Measurements from ENCODE around the gene MRPS10. TPM values are rescaled to one million over a fixed set of nuclear protein-coding genes. Genes with fewer than 3 reads are reported as not detected.

MRPS10 gene
- total and polyA plus RNA-seq, 2 donors (not counting 3 experiments of a cell fraction or from before 2014, with no cell fraction given), result 23.2 to 37.7 TPM

- DNase-seq (ENCODE audit: low read depth, low spot score) (no peak), FAIRE-seq (no peak)
- CTCF ChIA-PET, result interaction anchor here (1.5 kb wide), 1 partner anchor 336 kb away, joined by 3 read pairs; no protein-coding TSS in a partner anchor
- BruUV-seq (replicated peaks), result no TSS peak
- no peak overlapping the region for H3K4me3 ChIP-seq (replicated peaks in 1 of 3; ENCODE audit: insufficient read depth in 1 of 3, low read depth in 1 of 3, low read length in 3 of 3)
- H3K79me2 ChIP-seq (ENCODE audit: control insufficient read depth, insufficient read depth, low read length), result peaks cover 11% of the 10 kb centered on the region
- no peak overlapping the region for H2AFZ ChIP-seq (ENCODE audit: low read depth, low read length)
- intact Hi-C loops (cut with micrococcal nuclease), result loop anchor here (5.0 kb wide), 1 partner anchor 44 kb away; no protein-coding TSS in a partner anchor
- H3K9ac ChIP-seq (replicated peaks; ENCODE audit: extremely low read depth, insufficient read depth, low read length), result no peak overlapping the region
- dilution Hi-C loops (cut with MboI; ENCODE audit: extremely low pct_ligation_motif_present, low sequenced_read_pairs), result no loop called here
- TF ChIP-seq POLR2AphosphoS5 (IDR thresholded peaks at IDR 0.05; ENCODE audit: insufficient read depth, low read depth, low read length) (no peak), EZH2 (IDR thresholded peaks at IDR 0.05; ENCODE audit: borderline replicate concordance, low read depth, low read length, severe bottlenecking) (no peak), CTCF (IDR thresholded peaks at IDR 0.05; ENCODE audit: extremely low read depth in 1 of 2, insufficient read depth in 1 of 2, low read depth in 1 of 2, low read length in 2 of 2) (no peak), FOS (IDR thresholded peaks at IDR 0.05; ENCODE audit: borderline replicate concordance, insufficient read depth, low read length) (no peak), MYC (IDR thresholded peaks at IDR 0.05; ENCODE audit: low read depth, low read length) (no peak), MAX (IDR thresholded peaks at IDR 0.05; ENCODE audit: insufficient read depth, insufficient read length) (no peak), POLR2A (IDR thresholded peaks at IDR 0.05; ENCODE audit: low read depth, low read length) (no peak), GATA2 (IDR thresholded peaks at IDR 0.05; ENCODE audit: insufficient read depth, insufficient read length, low read depth, low read length) (no peak), JUN (IDR thresholded peaks at IDR 0.05; ENCODE audit: borderline replicate concordance, insufficient read depth, insufficient read length, low read depth) (no peak)
- H4K20me1 ChIP-seq (replicated peaks; ENCODE audit: control insufficient read depth, extremely low read depth, insufficient read depth, low read length), result no peaks in the 10 kb centered on the region
- H3K4me1 ChIP-seq (ENCODE audit: control insufficient read depth, extremely low read depth, insufficient read depth, low read length), result peaks cover 13% of the 10 kb centered on the region
- no peak overlapping the region for H3K27ac ChIP-seq (ENCODE audit: insufficient read depth, low read depth, low read length)
- H3K9me1 ChIP-seq (replicated peaks; ENCODE audit: control insufficient read depth, extremely low read depth, insufficient read depth, low read length), result no peaks in the 10 kb centered on the region
- H3K27me3 ChIP-seq (ENCODE audit: control insufficient read depth in 2 of 2, insufficient read depth in 2 of 2, low read length in 2 of 2), result no peaks in the 10 kb centered on the region
- POLR2A ChIA-PET, result no interaction called here
- H3K9me3 ChIP-seq (replicated peaks; ENCODE audit: control insufficient read depth, insufficient read depth, low read length), result no peaks in the 10 kb centered on the region
- H3K36me3 ChIP-seq (ENCODE audit: control insufficient read depth in 2 of 2, extremely low read depth in 1 of 2, insufficient read depth in 2 of 2, low read length in 2 of 2), result peaks cover 9 to 21% of the 10 kb centered on the region in 2 experiments
- H3K4me2 ChIP-seq (ENCODE audit: insufficient read depth, low read length), result no peak overlapping the region
Observed at GRCh38 chr6:42211726-42212125, 5.9 kb downstream of the MRPS10 start.
